ENCODE results near the gene ASPRV1. TPM values are rescaled to one million over a fixed set of nuclear protein-coding genes. Genes with fewer than 3 reads are reported as not detected.
A peak's percentile ranks its signal among the peaks of the same experiment; 100 is the strongest.

ASPRV1 gene
- total RNA-seq, 1 experiment from 2014 or later, result 0.48 TPM

GRCh38 chr2:69944756-69945155, 16.7 kb downstream of the ASPRV1 start:
- Histone ChIP-seq H3K4me3 (no peak overlapping the region), H3K79me2 (ENCODE audit: low read depth) (no peaks in the 10 kb centered on the region), H3K27ac (peak overlapping the region; percentile 98; the same call in 1 of the 2 replicates), H3K4me1 (replicated peaks; ENCODE audit: insufficient read depth) (peaks cover 70% of the 10 kb centered on the region), H3K9me2 (ENCODE audit: insufficient read depth) (no peaks in the 10 kb centered on the region), H4K20me1 (ENCODE audit: insufficient read depth) (no peaks in the 10 kb centered on the region), H3K36me3 (ENCODE audit: low read depth) (peaks cover 11% of the 10 kb centered on the region; the same call in 1 of the 2 replicates), H3K27me3 (ENCODE audit: insufficient read depth, low read depth) (no peaks in the 10 kb centered on the region), H2AFZ (no peak overlapping the region), H3K9me3 (ENCODE audit: insufficient read depth, low read depth) (no peaks in the 10 kb centered on the region), H3F3A (ENCODE audit: insufficient read depth, low read depth) (peaks cover 57% of the 10 kb centered on the region), H3K4me2 (no peak overlapping the region)
- no peak for TF ChIP-seq EZH2 (IDR thresholded peaks at IDR 0.05; ENCODE audit: low read depth)
- TF ChIP-seq, protein P1, sequence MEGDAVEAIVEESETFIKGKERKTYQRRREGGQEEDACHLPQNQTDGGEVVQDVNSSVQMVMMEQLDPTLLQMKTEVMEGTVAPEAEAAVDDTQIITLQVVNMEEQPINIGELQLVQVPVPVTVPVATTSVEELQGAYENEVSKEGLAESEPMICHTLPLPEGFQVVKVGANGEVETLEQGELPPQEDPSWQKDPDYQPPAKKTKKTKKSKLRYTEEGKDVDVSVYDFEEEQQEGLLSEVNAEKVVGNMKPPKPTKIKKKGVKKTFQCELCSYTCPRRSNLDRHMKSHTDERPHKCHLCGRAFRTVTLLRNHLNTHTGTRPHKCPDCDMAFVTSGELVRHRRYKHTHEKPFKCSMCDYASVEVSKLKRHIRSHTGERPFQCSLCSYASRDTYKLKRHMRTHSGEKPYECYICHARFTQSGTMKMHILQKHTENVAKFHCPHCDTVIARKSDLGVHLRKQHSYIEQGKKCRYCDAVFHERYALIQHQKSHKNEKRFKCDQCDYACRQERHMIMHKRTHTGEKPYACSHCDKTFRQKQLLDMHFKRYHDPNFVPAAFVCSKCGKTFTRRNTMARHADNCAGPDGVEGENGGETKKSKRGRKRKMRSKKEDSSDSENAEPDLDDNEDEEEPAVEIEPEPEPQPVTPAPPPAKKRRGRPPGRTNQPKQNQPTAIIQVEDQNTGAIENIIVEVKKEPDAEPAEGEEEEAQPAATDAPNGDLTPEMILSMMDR (conservative IDR thresholded peaks at IDR 0.05), result no peak
- no peak for DNase-seq
- ChIA-PET POLR2A (ENCODE audit: unreplicated experiment) (no interaction called here), CTCF (interaction anchor here (0.6 kb wide), 1 partner anchor 33 kb away, joined by 9 read pairs; no protein-coding TSS in a partner anchor)
- intact Hi-C loops (cut with micrococcal nuclease; ENCODE audit: unreplicated experiment), result loop anchor here (5.0 kb wide), 1 partner anchor 43 kb away; no protein-coding TSS in a partner anchor
- no TSS peak for BruUV-seq (replicated peaks)

GRCh38 chr2:69943843-69944525, 17.4 kb downstream of the ASPRV1 start:
- Histone ChIP-seq H3K9me3 (ENCODE audit: insufficient read depth, low read depth) (no peaks in the 10 kb centered on the region), H3K4me2 (no peak overlapping the region), H3K27ac (peak overlapping the region; percentile 98; the same call in 1 of the 2 replicates), H3K4me3 (no peak overlapping the region), H3F3A (ENCODE audit: insufficient read depth, low read depth) (peaks cover 50% of the 10 kb centered on the region), H2AFZ (no peak overlapping the region), H3K4me1 (replicated peaks; ENCODE audit: insufficient read depth) (peaks cover 64% of the 10 kb centered on the region), H3K27me3 (ENCODE audit: insufficient read depth, low read depth) (no peaks in the 10 kb centered on the region), H4K20me1 (ENCODE audit: insufficient read depth) (no peaks in the 10 kb centered on the region), H3K79me2 (ENCODE audit: low read depth) (no peaks in the 10 kb centered on the region), H3K9me2 (ENCODE audit: insufficient read depth) (no peaks in the 10 kb centered on the region), H3K36me3 (ENCODE audit: low read depth) (peaks cover 17% of the 10 kb centered on the region)
- ChIA-PET POLR2A (ENCODE audit: unreplicated experiment) (no interaction called here), CTCF (interaction anchor here (0.6 kb wide), 1 partner anchor 34 kb away, joined by 9 read pairs; no protein-coding TSS in a partner anchor)
- intact Hi-C loops (cut with micrococcal nuclease; ENCODE audit: unreplicated experiment), result no loop called here
- no peak for TF ChIP-seq EZH2 (IDR thresholded peaks at IDR 0.05; ENCODE audit: low read depth)
- BruUV-seq (replicated peaks), result no TSS peak
- DNase-seq, result no peak

DNA sequence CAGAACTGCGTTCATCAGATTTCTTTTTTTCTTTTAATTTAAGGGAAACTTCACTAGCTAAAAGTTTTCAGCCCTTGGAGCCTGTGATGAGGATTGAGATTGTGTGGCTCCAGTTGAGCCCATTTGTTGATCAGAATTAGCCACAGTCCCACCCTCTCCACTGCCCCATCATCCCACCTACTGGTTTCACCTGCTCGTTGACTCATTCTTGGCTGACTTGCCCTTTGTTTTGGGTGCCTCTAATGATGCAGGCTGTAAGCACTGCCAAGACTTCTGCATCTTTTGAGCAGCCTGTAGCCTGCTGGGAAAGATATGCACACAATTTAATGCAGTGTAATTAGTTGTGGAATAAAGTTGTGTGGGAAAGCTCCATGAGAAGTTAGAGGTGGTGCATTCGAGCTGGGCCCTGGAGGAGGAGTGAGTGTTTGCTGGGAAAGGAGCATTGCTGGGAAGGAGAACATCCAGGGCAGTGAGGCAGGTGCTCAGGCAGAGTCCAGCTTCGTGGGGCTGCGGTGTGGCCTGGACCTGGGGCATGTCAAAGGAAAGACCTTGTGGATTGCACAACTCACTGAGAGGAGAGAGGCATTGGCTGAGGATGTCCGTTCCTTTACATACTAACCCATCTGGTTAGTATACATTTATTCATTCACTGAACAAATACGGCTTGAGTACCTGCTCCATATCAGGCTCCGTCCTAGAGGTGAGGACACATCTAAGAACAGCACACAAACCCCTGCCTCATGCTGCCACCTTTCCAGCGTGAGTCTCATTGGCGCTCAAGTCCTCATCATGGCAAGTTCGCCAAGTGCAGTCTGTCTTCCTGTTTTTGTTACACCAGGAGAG, 18.2 kb downstream of the ASPRV1 start:
- H3K4me3 ChIP-seq, result no peak overlapping the region
- H3K27me3 ChIP-seq (ENCODE audit: insufficient read depth, low read depth), result no peaks in the 10 kb centered on the region
- H3K4me1 ChIP-seq (replicated peaks; ENCODE audit: insufficient read depth), result peaks cover 56% of the 10 kb centered on the region
- no peaks in the 10 kb centered on the region for H3K9me3 ChIP-seq (ENCODE audit: insufficient read depth, low read depth)
- TF ChIP-seq EZH2 (IDR thresholded peaks at IDR 0.05; ENCODE audit: low read depth), result no peak
- TF ChIP-seq, protein P1 (conservative IDR thresholded peaks at IDR 0.05), result no peak
- POLR2A ChIA-PET (ENCODE audit: unreplicated experiment), result no interaction called here
- CTCF ChIA-PET, result no interaction called here
- H2AFZ ChIP-seq, result no peak overlapping the region
- no TSS peak for BruUV-seq (replicated peaks)
- DNase-seq, result no peak
- no peak overlapping the region for H3K4me2 ChIP-seq
- peaks cover 45% of the 10 kb centered on the region for H3F3A ChIP-seq (ENCODE audit: insufficient read depth, low read depth)
- H3K36me3 ChIP-seq (ENCODE audit: low read depth), result peaks cover 24% of the 10 kb centered on the region
- H4K20me1 ChIP-seq (ENCODE audit: insufficient read depth), result no peaks in the 10 kb centered on the region
- 0 out of 2 replicates have a peak overlapping the region, but pooled peaks have one; percentile 17 for H3K27ac ChIP-seq
- intact Hi-C loops (cut with micrococcal nuclease; ENCODE audit: unreplicated experiment), result no loop called here
- no peaks in the 10 kb centered on the region for H3K9me2 ChIP-seq (ENCODE audit: insufficient read depth)
- H3K79me2 ChIP-seq (ENCODE audit: low read depth), result no peaks in the 10 kb centered on the region
